Fibroblast of gingiva (primary cell): ENCODE data around the gene ROGDI.

Experiments
- DNase-seq: peaks from one replicate; pipeline ENCODE4 v3.0.0-alpha.2; 2011; ENCODE audit warnings: low read depth

ROGDI gene

DNA sequence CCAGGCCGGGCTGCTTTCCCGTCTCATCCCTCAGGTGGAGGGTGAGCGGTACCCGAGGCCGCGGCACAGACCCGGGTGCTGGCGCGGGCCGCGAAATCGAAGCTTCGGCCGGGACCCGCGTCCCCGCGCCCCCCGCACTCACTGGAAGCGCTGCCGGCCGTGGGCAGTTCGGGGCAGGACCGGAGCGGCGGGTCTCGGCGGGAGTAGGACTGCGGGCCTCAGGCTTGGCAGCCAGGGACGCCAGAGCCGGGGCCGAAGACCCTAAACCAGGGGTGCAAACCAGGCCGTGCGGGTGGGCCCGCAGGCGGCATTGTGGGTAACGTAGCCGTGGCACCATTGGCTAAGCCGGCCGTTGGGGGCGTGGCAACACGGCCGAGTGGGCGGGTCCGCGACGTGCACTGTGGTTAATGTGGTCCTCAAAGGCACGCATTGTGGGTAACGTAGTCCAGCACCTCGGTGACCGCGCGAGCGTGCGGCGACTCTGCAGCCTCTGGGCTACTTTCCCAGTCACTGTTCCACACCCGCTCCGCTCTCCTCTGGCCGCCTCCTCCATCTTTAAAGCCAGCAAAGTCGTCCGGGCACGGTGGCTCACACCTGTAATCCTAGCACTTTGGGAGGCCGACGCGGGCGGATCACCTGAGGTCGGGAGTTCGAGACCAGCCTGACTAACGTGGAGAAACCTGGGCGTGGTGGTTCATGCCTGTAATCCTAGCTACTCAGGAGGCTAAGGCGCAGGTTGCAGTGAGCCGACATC lies 35.4 kb downstream of the ROGDI start, which contains the start of gene ZNF500:
Gene ZNF500 (minus strand): TSS at position 288 of the 754 bp plus-strand sequence. CDS start 1,184 bp downstream, outside the sequence.
- DNase-seq = peak; percentile 95

DNA sequence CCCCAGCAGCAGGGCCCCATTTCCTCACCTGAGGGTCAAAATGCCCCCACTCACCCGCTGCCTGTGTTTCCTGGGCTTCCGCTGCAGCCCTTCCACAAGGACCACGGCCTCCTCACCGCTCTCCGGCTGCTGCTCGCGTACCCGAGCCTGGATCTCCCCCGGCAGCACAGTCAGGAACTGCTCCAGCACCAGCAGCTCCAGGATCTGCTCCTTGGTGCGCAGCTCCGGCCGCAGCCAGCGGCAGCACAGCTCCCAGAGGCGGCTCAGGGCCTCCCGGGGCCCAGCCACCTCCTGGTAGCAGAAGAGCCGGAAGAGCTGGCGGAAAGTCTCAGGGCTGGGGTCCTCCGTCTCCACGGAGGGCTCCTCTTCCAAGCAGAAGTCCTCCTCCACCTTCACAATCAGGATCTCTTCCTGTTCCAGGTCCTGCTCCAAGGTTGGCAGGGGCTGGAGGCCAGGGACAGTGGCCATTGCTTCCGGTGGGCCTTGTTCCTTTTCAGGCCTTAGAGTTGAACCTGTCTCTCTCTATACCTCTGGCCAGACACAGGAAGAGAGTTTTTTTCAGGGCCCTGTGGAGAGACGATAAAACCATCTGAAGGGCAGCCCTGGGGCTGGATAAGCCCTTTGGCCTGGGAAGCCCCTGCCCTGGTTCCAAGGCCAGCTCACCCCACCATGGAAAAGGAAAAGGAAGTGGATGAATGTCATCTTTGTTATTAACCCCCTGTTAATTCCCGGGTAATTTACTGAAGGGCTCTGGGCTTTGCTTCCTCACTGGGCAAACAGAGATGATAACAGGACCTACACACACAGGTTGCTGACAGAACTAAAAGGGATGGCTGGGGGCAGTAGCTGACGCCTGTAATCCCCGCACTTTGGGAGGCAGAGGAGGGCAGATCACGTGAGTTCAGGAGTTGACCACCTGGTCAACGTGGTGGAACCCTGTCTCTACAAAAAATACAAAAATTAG lies 36.6 kb downstream of the ROGDI start:
- DNase-seq = no peak

DNA sequence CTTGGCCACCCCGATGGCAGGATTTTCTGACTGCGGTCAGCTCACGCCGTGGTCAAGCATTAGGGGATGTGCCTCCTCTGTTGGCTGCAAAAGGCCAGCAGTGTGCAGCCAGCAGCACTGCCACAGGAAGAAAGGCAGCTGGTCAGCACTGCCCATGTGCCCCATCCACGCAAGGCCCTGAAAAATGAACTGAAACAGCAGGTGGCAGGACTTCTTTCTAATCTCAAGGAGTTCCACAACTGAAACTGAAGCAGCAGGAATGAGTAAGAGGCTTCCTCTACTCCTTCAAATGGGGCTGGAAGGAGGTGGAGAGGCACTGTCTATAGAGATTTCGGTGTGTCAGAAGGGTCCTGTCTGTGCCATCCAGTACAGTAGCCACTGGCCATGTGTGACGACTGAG lies 38.6 kb downstream of the ROGDI start:
- DNase-seq = no peak

DNA sequence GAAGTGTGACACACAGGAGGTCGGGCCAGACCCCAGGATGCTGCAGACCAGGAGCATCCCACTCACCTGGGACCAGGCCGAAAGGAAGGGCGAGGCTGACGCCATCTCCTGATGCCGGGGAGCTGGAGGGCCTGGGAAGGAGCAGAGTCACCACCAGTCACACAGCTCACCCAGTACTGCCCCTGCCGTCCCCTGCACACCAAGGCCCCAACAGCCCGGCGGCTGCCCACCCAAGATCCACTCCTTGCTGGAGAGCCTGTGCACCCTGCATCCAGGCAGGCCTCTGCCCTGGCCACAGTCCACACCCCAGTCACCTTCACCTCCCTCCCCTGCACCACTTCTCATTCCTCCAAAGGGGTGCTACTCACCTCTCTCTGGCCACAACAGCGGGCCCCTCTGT lies 40.2 kb downstream of the ROGDI start:
- no peak for DNase-seq

DNA sequence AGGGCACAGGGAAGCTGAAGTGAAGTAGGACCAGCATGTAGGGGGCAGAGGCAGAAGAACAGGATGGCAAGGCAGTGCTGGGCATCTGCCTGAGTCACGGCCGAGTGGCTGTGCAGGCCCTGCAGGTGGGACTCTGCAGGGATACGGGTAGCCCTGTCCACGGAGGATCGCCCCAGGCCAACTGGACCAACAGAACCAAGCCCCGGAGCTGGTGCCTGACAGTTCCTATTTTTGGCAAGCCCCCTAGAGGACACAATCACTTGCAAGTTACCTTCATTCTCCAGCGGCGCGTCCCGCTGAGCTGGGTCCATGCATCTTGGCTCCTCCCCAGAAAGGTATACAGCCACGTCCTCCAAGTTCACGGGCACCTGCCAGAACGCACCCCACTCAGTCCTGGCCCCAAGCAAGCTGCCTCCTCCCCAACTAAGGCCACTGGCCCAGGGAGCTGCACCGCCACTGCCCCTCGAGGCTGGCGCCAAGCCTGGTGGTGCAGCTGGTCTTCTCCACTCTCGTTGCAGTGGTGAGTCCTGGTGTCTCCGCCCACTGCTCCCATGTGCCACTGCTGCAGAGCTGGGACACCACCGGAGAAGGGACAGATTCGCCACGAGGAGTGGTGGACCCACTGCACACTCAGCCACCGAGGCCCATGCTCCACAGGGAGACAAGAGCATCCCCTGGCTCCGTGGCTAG lies 42.1 kb downstream of the ROGDI start:
- no peak for DNase-seq

DNA sequence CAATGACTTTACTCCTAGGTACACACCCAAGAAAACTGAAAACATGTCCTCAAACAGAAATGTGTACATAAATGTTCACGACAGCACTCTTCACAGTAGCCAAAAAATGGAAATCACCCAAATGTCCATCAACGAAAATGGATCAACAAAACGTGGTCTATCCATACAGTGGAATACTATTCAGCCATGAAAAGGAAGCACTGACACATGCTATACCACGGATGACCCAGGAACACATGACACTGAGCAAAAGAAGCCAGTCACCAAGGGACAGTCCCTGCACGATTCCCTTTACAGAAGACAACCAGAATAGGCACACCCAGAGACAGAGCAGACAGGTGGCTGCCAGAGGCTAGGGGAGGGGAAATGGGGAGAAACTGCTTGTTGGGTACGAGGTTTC lies 46.7 kb downstream of the ROGDI start:
- DNase-seq = no peak

DNA sequence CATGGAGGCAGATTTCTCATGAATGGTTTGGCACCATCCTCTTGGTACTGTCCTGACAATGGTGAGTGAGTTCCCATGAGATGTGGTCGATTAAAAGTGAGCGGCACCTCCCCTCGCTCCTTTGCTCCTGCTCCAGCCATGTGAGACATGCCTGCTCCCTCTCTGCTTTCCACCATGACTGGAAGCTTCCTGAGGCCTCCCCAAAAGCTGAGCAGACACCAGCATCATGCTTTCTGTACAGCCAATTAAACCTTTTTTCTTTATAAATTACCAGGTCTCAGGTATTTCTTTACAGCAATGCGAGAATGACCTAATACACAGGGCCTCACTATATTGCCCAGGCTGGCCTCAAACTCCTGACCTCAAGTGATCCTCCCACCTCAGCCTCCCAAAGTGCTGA lies 47.6 kb downstream of the ROGDI start:
- no peak for DNase-seq

DNA sequence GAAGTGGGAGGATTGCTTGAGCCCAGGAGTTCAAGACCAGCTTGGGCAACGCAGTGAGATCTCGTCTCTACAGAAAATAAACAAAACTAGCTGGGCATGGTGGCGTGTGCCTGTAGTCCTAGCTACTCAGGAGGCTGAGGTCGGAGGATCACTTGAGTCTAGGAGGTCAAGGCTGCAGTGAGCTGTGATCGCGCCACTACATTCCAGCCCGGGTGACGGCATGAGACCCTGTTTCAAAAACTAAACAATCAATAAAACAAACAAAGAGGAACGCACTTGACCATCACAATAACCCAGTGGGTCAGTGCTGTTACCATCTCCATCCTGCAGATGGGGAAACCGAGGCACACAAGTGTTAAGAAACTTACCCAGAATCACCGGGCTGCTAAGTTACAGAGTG lies 49.2 kb downstream of the ROGDI start:
- no peak for DNase-seq

DNA sequence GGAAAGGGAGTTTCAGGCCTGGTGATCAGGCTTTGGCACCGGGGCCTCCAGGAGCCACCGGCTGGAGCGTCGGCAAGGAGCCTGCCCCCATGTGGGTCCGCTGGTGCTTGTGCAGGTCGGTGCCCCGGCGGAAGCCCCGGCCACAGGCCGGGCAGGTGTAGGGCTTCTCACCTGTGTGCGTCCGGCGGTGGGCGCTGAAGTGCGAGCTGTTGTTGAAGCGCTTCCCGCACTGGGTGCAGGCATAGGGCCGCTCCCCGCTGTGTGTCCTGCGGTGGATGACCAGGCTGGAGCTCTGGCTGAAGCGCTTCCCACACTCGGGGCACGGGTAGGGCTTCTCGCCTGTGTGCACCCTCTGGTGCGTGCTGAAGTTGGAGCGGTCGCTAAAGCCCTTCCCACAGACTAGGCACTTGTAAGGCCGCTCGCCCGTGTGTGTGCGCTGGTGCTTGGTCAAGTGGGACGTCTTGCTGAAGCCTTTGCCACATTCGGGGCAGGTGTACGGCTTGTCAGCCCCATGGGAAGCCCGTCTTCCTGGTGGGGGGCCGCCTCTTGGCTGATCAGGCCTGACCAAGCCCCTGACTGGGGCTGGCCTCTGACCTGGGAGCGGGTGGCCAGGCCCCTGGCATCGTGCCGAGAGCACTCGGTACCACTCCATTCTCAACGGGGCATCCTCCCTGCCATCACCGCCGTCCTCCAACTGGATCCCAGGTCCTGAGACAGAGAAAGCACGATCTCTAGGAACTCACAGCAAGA lies 49.9 kb downstream of the ROGDI start:
- DNase-seq = no peak

DNA sequence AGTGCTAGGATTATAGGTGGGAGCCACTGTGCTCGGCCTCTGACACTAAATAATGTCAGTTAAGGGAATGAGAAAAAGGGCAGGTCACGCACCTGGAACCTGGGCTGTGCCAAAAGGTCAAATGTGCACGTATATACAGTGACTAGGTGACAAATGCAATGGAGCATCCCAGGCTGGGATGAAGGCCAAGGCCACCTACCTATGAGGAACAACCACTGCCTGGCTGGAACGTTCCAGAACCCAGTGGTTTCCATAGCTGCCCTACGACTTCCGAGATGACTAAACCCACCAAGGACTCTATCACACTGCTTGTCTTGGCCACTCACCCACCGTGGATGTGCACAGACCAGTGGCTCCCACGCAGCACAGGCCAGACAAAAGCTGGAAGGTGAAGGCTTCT lies 51.5 kb downstream of the ROGDI start:
- DNase-seq = no peak

DNA sequence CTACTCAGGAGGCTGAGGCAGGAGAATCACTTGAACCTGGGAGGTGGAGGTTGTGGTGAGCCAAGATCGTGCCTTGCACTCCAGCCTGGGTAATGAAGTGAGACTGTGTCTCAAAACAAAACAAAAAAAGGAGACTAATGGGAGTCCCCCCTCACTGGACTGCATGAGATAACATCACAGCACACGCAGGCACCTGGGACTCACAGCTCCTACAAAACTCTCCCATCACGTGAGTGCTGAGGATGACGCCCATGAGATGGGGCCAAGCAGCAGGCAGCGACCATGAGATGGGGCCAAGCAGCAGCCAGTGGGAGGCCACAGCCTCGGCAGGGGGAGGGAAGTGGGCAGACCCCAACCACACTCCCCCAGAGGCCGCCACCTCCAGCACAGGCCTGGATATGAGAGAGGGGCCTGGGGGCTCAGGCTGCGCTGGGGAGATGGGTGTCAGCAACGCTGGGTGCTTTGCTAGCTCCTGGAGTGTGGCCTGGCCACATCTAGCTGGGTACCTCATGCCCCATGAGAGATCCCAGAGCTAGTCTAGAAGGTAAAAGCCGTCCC lies 52.7 kb downstream of the ROGDI start:
- DNase-seq = no peak

DNA sequence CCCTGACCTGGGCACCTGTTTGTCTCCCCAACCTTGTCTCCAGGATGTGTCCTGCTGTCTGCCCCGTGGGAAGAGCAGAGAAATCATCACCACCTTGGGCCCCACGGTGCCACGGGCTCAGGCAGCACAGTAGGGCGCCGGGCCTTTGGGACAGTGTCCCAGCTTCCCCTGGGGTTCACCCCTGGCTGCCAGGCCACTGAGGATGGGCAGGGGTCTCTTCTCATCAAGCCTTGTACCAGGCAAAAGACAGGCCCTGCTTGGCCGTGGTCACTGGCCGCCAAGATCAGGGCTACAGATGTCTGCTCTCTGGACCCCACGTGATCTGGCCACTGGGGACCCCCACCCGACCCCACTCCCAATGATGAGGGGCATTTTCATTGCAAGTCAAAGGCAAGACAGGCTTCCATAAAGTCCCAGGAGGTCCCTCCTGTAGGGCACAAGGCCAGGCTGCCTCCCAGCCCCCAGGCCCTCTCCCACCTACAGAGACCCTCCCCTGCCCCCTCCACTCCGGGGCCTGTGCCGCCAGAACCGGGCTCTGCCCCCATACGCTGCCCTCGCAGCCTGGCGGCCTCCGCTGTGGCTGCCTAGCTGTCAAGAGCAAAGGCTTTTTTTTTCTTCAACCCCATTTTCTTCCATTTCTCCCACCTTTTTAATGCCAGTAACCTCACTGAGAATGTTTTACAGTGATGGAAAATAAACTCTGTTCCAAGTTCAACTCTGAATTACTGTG lies 53.6 kb downstream of the ROGDI start:
- DNase-seq = no peak

DNA sequence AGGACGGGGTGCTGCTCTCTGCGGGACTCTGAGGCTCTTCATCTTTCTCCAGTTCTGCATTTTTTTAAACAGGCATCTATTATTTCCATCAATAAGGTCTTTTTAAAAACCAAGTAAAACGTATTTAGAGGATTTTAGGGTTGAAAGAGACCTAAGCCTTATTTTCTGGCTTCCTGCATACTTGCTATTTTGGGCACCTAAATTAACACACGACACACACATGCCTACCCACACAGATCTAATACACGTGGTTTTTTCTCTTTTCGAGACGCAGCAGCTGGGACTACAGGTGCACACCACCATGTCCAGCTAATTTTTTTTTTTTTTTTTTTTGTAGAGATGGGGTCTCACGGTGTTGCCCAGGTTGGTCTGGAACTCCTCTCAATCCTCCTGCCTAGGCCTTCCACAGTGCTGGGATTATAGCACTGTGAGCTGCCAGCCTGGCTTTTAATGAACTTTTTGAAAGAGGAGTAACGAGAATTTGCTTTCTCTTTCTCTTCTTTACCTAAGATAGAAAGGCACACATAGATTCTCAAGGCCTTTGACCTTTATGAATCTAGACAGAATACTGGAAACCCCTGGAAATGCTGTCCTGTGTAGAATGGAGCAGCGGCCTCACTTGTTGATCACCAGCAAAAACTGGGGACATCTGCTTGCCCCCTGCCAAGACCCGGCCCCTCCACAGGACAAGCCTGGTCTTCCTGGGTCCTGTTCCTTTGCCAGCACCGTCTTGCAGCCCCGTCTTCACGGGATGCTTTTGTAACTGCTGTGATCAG lies 54.3 kb downstream of the ROGDI start:
- DNase-seq = no peak

DNA sequence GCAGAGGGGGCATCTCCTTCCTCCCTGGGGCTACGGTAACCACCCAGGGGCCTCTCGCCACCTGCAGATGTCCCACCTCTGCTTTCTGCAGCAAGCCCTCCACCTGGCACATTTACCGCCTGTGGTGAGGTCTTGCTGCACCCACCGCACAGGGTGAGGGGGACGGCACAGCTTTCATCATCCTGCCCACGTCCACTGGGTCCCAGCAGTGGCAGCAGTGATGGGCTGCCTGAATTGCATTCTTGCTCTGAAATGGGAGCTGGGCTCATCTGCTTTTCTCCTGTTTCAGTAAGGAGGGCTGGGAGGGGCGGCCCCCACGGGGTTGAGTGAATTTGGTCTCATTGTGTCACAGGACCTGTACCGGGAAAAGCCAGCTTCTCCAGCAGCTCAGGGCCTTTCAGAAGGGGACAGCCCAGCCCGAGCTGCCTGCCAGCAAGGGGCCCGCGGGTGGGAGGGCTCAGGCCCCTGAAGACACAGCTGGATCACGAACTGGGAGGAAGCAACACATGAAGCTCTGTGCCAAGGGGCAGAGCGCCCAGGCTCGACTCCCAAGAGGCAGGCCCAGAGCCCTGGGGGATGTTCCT lies 55.4 kb downstream of the ROGDI start:
- DNase-seq = peak; percentile 77
